GM21515 (cell line): ENCODE measurements around the gene RNF224.
A peak's percentile ranks its signal among the peaks of the same experiment; 100 is the strongest.
"Not testable (repeated sequence)": the region's sequence is repeated elsewhere in the genome, so short reads cannot be mapped to it uniquely, and the experiment has no call there.

ENCODE experiments used
- ATAC-seq: cut with Tn5 transposase; IDR thresholded peaks from one replicate; pipeline ENCODE4 v1.9.1; 2021; ENCODE audit not compliant: unreplicated experiment

The RNF224 gene

DNA sequence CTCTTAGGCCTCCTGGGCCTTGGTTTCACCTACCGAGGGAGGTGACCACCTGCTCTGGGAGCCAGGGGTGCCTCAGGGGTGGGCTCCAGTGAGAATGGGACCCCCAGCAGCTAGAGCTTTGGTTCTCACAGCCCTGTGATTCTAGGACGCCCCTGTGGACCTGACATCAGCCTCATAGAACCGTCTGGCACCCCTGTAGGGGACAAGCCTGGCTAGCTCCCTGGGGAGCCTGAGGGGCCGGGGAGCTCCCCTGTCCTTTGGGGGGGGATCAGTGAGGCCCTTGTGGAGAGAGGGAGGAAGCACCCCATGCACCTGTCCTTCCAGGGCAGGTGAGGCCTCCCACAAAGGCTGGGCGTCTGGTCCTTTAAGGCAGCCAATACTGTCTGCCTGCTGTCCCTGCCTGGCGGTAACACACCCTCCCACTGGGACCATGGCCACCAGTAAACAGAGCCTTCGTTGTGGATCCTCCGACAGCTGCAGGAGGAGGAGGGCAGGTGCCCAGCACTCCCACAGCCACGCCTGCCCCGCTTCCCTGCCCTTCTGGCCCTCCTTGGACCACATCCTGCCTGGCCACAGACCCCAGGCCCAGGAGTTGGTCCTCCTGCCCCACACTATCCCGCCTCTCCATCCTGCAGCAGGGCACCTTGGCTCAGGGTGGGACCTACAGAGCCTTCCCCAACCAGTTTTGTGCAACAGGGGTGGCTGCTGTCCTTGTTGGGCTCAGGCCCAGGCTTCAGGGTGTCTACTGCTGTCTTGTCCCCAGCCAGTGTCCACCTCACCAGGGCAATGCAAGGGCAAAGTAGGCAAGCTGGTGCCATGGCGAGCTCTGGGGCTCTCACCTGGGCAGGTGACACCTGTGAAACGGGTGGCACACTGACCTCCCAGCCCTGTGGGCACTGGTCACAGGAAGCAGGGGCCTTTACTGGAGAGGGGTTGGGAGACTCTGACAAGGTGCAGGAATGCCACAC is 10.7 kb downstream of the RNF224 start:
- ATAC-seq: no peak

DNA sequence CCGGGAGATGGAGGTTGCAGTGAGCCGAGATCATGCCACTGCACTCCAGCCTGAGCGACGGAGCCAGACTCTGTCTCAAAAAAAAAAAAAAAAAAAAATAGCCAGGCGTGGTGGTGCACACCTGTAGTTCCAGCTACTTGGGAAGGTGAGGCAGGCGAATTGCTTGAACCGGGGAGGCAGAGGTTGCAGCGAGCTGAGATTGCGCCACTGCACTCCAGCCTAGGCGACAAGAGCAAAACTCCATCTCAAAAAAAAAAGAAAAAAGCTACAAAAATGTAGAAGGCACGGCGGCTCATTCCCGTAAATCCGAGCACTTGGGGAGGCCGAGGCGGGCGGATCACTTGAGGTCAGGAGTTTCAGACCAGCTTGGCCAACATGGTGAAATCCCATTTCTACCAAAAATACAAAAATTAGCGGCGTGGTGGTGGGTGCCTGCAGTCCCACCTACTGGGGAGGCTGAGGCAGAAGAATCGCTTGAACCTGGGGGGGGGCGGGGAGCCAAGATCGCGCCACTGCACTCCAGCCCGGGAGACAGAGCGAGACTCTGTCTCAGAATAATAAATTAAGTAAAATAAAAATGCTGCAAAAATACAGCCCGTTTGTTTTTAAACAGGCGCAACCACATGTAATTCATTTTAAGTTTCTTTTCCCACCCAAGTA is 12.4 kb downstream of the RNF224 start:
- ATAC-seq: not testable (repeated sequence)

- peak; percentile 23 for ATAC-seq
These were observed 13.1 kb downstream of the RNF224 start for GRCh38 chr9:137240318-137240840.

DNA sequence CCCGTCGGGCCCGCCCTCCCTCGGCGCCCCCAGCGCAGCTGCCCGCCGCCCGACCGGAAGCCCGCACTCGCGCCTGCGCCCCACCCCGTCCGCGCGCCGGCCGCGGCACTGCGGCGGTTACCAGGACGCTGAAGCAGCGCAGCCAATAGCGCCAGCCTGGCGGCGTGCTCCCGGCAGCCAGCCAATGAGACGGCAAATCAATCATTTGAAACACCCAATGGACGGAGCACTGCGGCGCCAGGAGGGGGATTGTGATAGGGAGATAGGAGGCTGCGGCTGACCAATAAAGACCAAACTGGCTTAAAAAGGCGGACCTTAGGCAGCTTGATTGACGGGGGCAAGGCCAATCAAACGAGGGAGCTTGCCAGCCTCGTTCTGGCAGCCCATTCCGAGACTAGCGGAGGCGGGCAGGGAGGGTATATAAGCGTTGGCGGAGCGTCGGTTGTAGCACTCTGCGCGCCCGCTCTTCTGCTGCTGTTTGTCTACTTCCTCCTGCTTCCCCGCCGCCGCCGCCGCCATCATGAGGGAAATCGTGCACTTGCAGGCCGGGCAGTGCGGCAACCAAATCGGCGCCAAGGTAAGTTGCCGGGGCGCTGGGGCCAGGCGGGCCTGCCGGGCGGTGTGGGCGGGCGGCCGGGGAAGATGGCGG is 13.7 kb downstream of the RNF224 start, which contains the start of gene TUBB4B:
Gene TUBB4B, plus strand, starts transcription at position 447 of the 649 bp plus-strand sequence. Its CDS starts 74 bp downstream, at position 521.
- ATAC-seq: peak; percentile 66

- no peak for ATAC-seq
These were observed 14.4 kb downstream of the RNF224 start for GRCh38 chr9:137241490-137242268.

DNA sequence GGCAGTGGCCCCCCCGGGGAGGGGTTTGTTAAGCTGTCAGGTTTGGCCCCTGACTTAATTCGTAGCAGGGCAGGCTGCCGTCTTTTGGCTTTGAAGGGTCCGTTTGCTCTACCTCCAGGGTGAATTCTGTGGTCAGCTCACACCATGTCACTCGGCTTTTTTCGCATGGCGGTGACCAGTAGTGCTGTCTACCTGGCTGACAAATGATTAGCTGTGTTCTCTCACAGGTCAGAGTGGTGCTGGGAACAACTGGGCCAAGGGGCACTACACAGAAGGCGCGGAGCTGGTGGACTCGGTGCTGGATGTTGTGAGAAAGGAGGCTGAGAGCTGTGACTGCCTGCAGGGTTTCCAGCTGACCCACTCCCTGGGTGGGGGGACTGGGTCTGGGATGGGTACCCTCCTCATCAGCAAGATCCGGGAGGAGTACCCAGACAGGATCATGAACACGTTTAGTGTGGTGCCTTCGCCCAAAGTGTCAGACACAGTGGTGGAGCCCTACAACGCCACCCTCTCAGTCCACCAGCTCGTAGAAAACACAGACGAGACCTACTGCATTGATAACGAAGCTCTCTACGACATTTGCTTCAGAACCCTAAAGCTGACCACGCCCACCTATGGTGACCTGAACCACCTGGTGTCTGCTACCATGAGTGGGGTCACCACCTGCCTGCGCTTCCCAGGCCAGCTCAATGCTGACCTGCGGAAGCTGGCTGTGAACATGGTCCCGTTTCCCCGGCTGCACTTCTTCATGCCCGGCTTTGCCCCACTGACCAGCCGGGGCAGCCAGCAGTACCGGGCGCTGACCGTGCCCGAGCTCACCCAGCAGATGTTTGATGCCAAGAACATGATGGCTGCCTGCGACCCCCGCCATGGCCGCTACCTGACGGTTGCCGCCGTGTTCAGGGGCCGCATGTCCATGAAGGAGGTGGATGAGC is 15.2 kb downstream of the RNF224 start:
- no peak for ATAC-seq

DNA sequence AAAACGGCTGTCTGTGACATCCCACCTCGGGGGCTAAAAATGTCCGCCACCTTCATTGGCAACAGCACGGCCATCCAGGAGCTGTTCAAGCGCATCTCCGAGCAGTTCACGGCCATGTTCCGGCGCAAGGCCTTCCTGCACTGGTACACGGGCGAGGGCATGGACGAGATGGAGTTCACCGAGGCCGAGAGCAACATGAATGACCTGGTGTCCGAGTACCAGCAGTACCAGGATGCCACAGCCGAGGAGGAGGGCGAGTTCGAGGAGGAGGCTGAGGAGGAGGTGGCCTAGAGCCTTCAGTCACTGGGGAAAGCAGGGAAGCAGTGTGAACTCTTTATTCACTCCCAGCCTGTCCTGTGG is 15.9 kb downstream of the RNF224 start:
- not testable (repeated sequence) for ATAC-seq

DNA sequence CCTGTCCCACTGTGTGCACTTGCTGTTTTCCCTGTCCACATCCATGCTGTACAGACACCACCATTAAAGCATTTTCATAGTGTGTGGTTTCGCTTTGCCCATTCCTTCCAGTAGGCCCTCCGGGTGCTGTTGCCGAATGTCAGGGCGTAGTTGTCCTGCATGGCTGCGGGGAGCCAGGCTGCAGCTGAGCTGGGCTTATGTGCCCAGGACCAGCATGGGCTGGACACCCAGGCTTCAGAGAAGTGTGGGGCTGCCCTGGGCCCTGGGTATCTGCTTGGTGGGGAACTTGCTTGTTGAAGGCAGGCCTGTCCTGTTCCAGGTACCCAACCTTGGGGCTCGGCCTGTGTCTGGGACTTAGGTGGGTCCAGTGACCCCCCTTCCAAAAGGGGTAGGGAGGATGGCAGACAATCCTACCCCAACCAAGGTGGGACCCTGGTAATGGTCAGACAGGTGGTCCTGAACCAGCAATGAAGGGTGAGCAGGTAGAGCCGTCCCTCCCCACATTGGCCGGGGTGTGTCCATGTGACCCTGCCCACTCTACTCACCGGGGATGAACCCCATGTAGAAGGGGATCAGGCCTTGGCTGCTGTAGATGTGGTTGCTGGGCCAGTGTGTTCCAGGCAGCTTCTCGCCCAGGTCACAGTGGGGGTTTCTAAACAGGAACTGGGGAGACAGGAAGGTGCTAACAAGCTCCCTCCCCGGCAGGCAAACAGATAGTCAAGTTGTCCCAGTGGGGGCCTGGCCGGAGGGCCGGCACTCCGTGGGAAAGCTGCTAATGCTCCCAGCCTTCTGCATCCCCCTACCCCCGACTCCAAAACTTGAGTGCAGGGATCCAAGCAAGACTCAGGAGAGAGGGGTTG is 16.6 kb downstream of the RNF224 start:
- ATAC-seq: no peak

GRCh38 chr9:137244486-137245449 is 17.5 kb downstream of the RNF224 start:
- ATAC-seq: no peak

GRCh38 chr9:137245450-137246421 is 18.4 kb downstream of the RNF224 start:
- no peak for ATAC-seq

DNA sequence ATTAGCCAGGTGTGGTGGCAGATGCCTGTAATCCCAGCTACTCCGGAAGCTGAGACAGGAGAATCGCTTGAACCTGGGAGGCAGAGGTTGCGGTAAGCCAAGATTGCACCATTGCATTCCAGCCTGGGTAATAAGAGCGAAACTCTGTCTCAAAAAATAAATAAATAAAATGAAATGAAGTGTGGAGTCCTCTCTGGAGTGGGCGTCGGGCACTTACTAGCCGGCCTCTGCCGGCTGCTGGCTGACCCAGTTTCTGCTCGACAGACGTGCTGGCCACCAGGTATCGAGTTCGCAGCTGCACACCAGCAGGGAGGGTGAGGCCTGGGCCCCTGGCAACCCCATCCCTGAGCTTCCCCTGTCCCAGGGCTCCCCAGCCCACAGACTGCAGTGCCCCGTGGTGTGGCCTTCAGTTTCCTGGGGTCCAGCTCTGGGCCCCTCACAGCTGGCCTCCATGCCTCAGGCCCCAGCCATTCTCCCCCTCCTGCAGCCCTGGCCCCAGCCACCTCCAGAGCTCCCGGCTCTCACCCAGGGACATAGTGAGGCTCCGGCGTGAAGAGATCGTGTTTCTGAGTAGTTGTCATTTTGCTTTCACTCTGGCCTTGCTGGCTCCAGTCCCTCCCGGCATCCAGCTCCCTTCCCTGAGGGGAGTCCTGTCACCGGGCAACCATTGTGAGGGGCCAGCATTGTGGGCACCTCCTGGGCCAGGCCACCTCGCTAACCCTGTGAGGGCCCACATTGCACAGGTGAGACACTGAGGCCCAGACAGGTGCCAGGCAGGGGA is 20.0 kb downstream of the RNF224 start:
- no peak for ATAC-seq

GRCh38 chr9:137247916-137248175 is 20.5 kb downstream of the RNF224 start:
- no peak for ATAC-seq

- no peak for ATAC-seq
These were observed 23.3 kb downstream of the RNF224 start for GRCh38 chr9:137250329-137251193.

- no peak for ATAC-seq
These were observed 23.8 kb downstream of the RNF224 start, which contains the start of gene STPG3 for GRCh38 chr9:137251194-137251461. TSS of gene STPG3 (plus strand) at chr9:137251286. CDS start at chr9:137251287, 1 bp downstream.
